Neural cell (in vitro differentiated cells): ENCODE data around the gene SKAP1. TPM values are rescaled to one million over a fixed set of nuclear protein-coding genes. Genes with fewer than 3 reads are reported as not detected.
"Not testable (repeated sequence)": the region's sequence is repeated elsewhere in the genome, so short reads cannot be mapped to it uniquely, and the experiment has no call there.

ENCODE experiments used
- H2AFZ ChIP-seq: fragments of 200-600, 300-800 bp; sonication (generic), shearing (Covaris generic); 2 replicates; pipeline ENCODE4 v1.6.0; 2014; ENCODE audit warnings: low read depth, mild to moderate bottlenecking, antibody characterized with exemption, low read length, moderate library complexity
- H3F3A ChIP-seq: fragments of 200-600 bp; shearing (Covaris generic); 2 replicates; pipeline ENCODE4 v1.6.1; 2016; ENCODE audit warnings: mild to moderate bottlenecking, moderate library complexity, mixed read lengths, antibody characterized with exemption, low read length; ENCODE audit not compliant: insufficient read depth, poor library complexity, severe bottlenecking
- H3K27ac ChIP-seq: fragments of 200-600, 300-800 bp; sonication (generic), shearing (Covaris generic); 2 replicates; pipeline ENCODE4 v1.5.1; 2014; ENCODE audit warnings: mild to moderate bottlenecking, low read length, moderate library complexity
- H3K27me3 ChIP-seq: fragments of 300-800, 200-600 bp; sonication (generic), shearing (Covaris generic); 2 replicates; pipeline ENCODE4 v1.6.0; 2014; ENCODE audit warnings: mild to moderate bottlenecking, low read depth, low read length, moderate library complexity; ENCODE audit not compliant: insufficient read depth
- H3K36me3 ChIP-seq: fragments of 300-800, 200-600 bp; sonication (generic), shearing (Covaris generic); 2 replicates; pipeline ENCODE4 v1.5.1; 2014; ENCODE audit warnings: mild to moderate bottlenecking, antibody characterized with exemption, low read length, moderate library complexity; ENCODE audit not compliant: insufficient read depth
- H3K4me2 ChIP-seq: fragments of 300-800, 200-600 bp; sonication (generic), shearing (Covaris generic); 2 replicates; pipeline ENCODE4 v1.6.0; 2014; ENCODE audit warnings: mild to moderate bottlenecking, low read length
- H3K4me3 ChIP-seq: fragments of 300-800, 200-600 bp; sonication (generic), shearing (Covaris generic); 2 replicates; pipeline ENCODE4 v1.5.1; 2014; ENCODE audit warnings: mild to moderate bottlenecking, low read length, moderate library complexity
- H3K79me2 ChIP-seq: fragments of 200-600 bp; shearing (Covaris generic); replicated peaks from 2 replicates; pipeline ENCODE4 v1.6.0; 2014; ENCODE audit warnings: mild to moderate bottlenecking, low read length, moderate library complexity; ENCODE audit not compliant: insufficient read depth
- H3K9ac ChIP-seq: fragments of 300-800, 200-600 bp; sonication (generic), shearing (Covaris generic); 2 replicates; pipeline ENCODE4 v1.6.1; 2016; ENCODE audit warnings: mild to moderate bottlenecking, low read length, mixed read lengths
- H3K9me2 ChIP-seq: fragments of 200-600 bp; shearing (Covaris generic); 2 replicates; pipeline ENCODE4 v1.6.1; 2016; ENCODE audit warnings: mild to moderate bottlenecking, low read length, mixed read lengths; ENCODE audit not compliant: insufficient read depth
- H3K9me3 ChIP-seq: fragments of 200-600, 300-800 bp; sonication (generic), shearing (Covaris generic); 2 replicates; pipeline ENCODE4 v1.6.1; 2016; ENCODE audit warnings: mild to moderate bottlenecking, mixed run types, low read length, moderate library complexity, mixed read lengths
- H4K20me1 ChIP-seq: fragments of 200-600 bp; shearing (Covaris generic); 2 replicates; pipeline ENCODE4 v1.6.1; 2016; ENCODE audit warnings: mild to moderate bottlenecking, mixed run types; ENCODE audit not compliant: insufficient read depth
- EP300 ChIP-seq: fragments of 450-650 bp; conservative IDR thresholded peaks from 2 replicates; pipeline ENCODE4 v1.6.1; 2014; ENCODE audit warnings: antibody characterized with exemption, mild to moderate bottlenecking, moderate library complexity; ENCODE audit not compliant: poor library complexity, severe bottlenecking
- EZH2 ChIP-seq: fragments of 200-600, 300-800 bp; shearing (Covaris generic), sonication (generic); IDR thresholded peaks from 2 replicates; pipeline ENCODE4 v1.6.1; 2014; ENCODE audit warnings: antibody characterized with exemption, low read length, borderline replicate concordance, mild to moderate bottlenecking; ENCODE audit not compliant: insufficient read depth, poor library complexity, severe bottlenecking
- MXI1 ChIP-seq: fragments of 450-650 bp; conservative IDR thresholded peaks from 2 replicates; pipeline ENCODE4 v1.6.1; 2014; ENCODE audit warnings: antibody characterized with exemption, mild to moderate bottlenecking; ENCODE audit not compliant: poor library complexity, severe bottlenecking
- POLR2AphosphoS5 ChIP-seq: IDR thresholded peaks from 2 replicates; pipeline ENCODE4 v1.6.1; 2012
- RAD21 ChIP-seq: fragments of 450-650 bp; conservative IDR thresholded peaks from 2 replicates; pipeline ENCODE4 v1.6.1; 2014; ENCODE audit warnings: antibody characterized with exemption, mild to moderate bottlenecking, moderate library complexity
- SMC3 ChIP-seq: fragments of 450-650 bp; conservative IDR thresholded peaks from 2 replicates; pipeline ENCODE4 v1.6.1; 2014; ENCODE audit warnings: antibody characterized with exemption, mild to moderate bottlenecking, moderate library complexity; ENCODE audit not compliant: poor library complexity
- TAF1 ChIP-seq: IDR thresholded peaks from 2 replicates; pipeline ENCODE4 v1.6.1; 2012; ENCODE audit warnings: low read depth
- polyA plus RNA-seq: library from polyadenylated mRNA; depleted of rRNA; stranded (reverse); fragments of >200 nt; gene quantifications from 2 replicates; pipeline ENCODE4 v1.2.3, GENCODE V29; 2014
- TF ChIP-seq, protein P1 (sequence below): fragments of 450-650 bp; IDR thresholded peaks from 2 replicates; pipeline ENCODE4 v1.5.1; 2014; ENCODE audit warnings: antibody characterized with exemption, mild to moderate bottlenecking, moderate library complexity; ENCODE audit not compliant: poor library complexity, severe bottlenecking
- TF ChIP-seq, protein P2 (sequence below): IDR thresholded peaks from 2 replicates; pipeline ENCODE4 v1.6.1; 2012; ENCODE audit warnings: borderline replicate concordance

Gene SKAP1
- polyA plus RNA-seq, 1 donor from 2014 or later: 0.63 TPM

DNA sequence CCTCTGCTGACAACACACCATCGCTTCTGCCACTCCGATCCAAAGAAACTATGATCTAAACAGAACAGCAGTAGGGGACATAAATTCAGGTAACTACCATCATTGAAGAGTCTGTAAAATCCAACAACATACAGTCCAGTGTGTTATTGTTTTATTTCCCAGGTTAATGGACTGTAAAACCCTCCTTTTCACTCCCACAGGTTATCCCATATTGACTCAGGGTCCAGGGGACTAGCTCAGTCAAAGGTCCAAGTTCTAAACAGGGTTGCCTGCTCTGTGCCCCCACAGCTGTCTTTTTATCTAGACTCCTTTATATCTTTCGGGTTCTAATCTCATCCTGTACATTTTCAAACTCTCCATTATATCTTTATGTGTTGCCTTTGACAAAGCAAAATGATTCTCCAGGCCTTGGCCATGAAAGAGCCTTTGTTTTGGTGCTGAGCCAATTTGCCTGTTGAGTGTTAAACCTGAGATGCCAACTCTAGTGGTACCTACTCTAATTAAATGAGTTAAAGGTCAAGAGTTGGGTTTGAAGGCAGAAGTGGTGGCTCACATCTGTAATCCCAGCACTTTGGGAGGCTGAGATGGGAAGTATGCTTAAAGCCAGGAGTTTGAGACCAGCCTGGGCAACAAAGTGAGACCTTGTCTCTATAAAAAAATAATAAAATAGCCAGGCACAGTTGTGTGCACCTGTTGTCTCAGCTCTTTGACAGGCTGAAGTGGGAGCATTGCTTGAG, 242.0 kb downstream of the SKAP1 start:
- no peak overlapping the region for H3K9ac ChIP-seq
- H3K27ac ChIP-seq: no peak overlapping the region
- H3K36me3 ChIP-seq: no peaks in the 10 kb centered on the region
- no peaks in the 10 kb centered on the region for H3K9me2 ChIP-seq
- TF ChIP-seq MXI1 (no peak), RAD21 (no peak), SMC3 (no peak), EP300 (no peak), EZH2 (no peak), TAF1 (no peak), POLR2AphosphoS5 (no peak)
- TF ChIP-seq, protein P1, sequence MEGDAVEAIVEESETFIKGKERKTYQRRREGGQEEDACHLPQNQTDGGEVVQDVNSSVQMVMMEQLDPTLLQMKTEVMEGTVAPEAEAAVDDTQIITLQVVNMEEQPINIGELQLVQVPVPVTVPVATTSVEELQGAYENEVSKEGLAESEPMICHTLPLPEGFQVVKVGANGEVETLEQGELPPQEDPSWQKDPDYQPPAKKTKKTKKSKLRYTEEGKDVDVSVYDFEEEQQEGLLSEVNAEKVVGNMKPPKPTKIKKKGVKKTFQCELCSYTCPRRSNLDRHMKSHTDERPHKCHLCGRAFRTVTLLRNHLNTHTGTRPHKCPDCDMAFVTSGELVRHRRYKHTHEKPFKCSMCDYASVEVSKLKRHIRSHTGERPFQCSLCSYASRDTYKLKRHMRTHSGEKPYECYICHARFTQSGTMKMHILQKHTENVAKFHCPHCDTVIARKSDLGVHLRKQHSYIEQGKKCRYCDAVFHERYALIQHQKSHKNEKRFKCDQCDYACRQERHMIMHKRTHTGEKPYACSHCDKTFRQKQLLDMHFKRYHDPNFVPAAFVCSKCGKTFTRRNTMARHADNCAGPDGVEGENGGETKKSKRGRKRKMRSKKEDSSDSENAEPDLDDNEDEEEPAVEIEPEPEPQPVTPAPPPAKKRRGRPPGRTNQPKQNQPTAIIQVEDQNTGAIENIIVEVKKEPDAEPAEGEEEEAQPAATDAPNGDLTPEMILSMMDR: no peak
- TF ChIP-seq, protein P2, sequence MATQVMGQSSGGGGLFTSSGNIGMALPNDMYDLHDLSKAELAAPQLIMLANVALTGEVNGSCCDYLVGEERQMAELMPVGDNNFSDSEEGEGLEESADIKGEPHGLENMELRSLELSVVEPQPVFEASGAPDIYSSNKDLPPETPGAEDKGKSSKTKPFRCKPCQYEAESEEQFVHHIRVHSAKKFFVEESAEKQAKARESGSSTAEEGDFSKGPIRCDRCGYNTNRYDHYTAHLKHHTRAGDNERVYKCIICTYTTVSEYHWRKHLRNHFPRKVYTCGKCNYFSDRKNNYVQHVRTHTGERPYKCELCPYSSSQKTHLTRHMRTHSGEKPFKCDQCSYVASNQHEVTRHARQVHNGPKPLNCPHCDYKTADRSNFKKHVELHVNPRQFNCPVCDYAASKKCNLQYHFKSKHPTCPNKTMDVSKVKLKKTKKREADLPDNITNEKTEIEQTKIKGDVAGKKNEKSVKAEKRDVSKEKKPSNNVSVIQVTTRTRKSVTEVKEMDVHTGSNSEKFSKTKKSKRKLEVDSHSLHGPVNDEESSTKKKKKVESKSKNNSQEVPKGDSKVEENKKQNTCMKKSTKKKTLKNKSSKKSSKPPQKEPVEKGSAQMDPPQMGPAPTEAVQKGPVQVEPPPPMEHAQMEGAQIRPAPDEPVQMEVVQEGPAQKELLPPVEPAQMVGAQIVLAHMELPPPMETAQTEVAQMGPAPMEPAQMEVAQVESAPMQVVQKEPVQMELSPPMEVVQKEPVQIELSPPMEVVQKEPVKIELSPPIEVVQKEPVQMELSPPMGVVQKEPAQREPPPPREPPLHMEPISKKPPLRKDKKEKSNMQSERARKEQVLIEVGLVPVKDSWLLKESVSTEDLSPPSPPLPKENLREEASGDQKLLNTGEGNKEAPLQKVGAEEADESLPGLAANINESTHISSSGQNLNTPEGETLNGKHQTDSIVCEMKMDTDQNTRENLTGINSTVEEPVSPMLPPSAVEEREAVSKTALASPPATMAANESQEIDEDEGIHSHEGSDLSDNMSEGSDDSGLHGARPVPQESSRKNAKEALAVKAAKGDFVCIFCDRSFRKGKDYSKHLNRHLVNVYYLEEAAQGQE: no peak
- H3K4me2 ChIP-seq: no peak overlapping the region
- no peaks in the 10 kb centered on the region for H3K9me3 ChIP-seq
- no peak overlapping the region for H3K4me3 ChIP-seq
- H3K79me2 ChIP-seq: no peaks in the 10 kb centered on the region
- H4K20me1 ChIP-seq: no peaks in the 10 kb centered on the region
- H3F3A ChIP-seq: no peaks in the 10 kb centered on the region
- no peaks in the 10 kb centered on the region for H3K27me3 ChIP-seq
- no peak overlapping the region for H2AFZ ChIP-seq

DNA sequence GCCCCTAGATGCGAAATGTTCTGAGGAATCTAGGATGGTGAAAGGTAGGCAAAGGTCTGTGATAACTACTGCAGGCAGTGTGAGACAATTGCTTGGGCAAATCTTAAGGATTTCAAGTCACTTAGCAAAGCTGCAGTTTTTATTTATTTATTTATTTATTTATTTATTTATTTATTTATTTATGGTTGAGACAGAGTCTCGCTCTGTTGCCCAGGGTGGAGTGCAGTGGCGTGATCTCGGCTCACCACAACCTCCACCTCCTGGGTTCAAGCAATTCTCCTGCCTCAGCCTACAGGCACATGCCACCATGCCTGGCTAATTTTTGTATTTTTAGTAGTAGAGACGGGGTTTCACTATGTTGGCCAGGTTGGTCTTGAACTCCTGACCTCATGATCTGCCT, 243.7 kb downstream of the SKAP1 start:
- not testable (repeated sequence) for H3K27me3 ChIP-seq, H3K79me2 ChIP-seq, H3K9me3 ChIP-seq, H2AFZ ChIP-seq, H3K9ac ChIP-seq, H3F3A ChIP-seq, H3K27ac ChIP-seq, H4K20me1 ChIP-seq, H3K9me2 ChIP-seq, H3K36me3 ChIP-seq, H3K4me2 ChIP-seq, H3K4me3 ChIP-seq
